ENCODE data around the gene TEN1. TPM values are rescaled to one million over a fixed set of nuclear protein-coding genes. Genes with fewer than 3 reads are reported as not detected.

The TEN1 gene
- total RNA-seq, 6 experiments from 2014 or later, result 13.3 to 15.4 (median 13.8) TPM

- H3K9me3 Mint-ChIP-seq, result no peaks in the 10 kb centered on the region
Measured at GRCh38 chr17:76046064-76046463, 67.0 kb downstream of the TEN1 start.

GRCh38 chr17:76048025-76048605 lies 69.1 kb downstream of the TEN1 start:
- no peak for DNase-seq
- H3K4me1 Mint-ChIP-seq (ENCODE audit: low read depth), result peaks cover 20% of the 10 kb centered on the region
- no peak for TF ChIP-seq CTCF (IDR thresholded peaks at IDR 0.05)
- no peak overlapping the region for H3K4me3 Mint-ChIP-seq
- no peaks in the 10 kb centered on the region; the same call in 1 of the 2 replicates for H3K27me3 Mint-ChIP-seq (ENCODE audit: insufficient read depth)
- H3K27ac Mint-ChIP-seq, result peak overlapping the region; percentile 6; the same call in 1 of the 2 replicates
- H3K9me3 Mint-ChIP-seq, result no peaks in the 10 kb centered on the region
- peaks cover 56% of the 10 kb centered on the region for H3K36me3 Mint-ChIP-seq (ENCODE audit: low read depth)

More at GRCh38 chr17:76046064-76046463, 67.0 kb downstream of the TEN1 start:
- Mint-ChIP-seq H3K36me3 (ENCODE audit: low read depth) (peaks cover 51% of the 10 kb centered on the region), H3K27me3 (ENCODE audit: insufficient read depth) (no peaks in the 10 kb centered on the region; the same call in 1 of the 2 replicates), H3K4me3 (no peak overlapping the region), H3K4me1 (ENCODE audit: low read depth) (peaks cover 15% of the 10 kb centered on the region), H3K27ac (no peak overlapping the region)
- DNase-seq, result no peak
- TF ChIP-seq CTCF (IDR thresholded peaks at IDR 0.05), result no peak

GRCh38 chr17:76048711-76049110 lies 69.7 kb downstream of the TEN1 start:
- Mint-ChIP-seq H3K36me3 (ENCODE audit: low read depth) (peaks cover 59% of the 10 kb centered on the region), H3K4me1 (ENCODE audit: low read depth) (peaks cover 26% of the 10 kb centered on the region), H3K27ac (peak overlapping the region; percentile 71), H3K9me3 (no peaks in the 10 kb centered on the region), H3K4me3 (no peak overlapping the region), H3K27me3 (ENCODE audit: insufficient read depth) (no peaks in the 10 kb centered on the region; the same call in 1 of the 2 replicates)
- peak; percentile 19 for DNase-seq
- TF ChIP-seq CTCF (IDR thresholded peaks at IDR 0.05), result no peak

- H3K4me1 Mint-ChIP-seq (ENCODE audit: low read depth), result peaks cover 31% of the 10 kb centered on the region
- no peaks in the 10 kb centered on the region; the same call in 1 of the 2 replicates for H3K27me3 Mint-ChIP-seq (ENCODE audit: insufficient read depth)
- H3K36me3 Mint-ChIP-seq (ENCODE audit: low read depth), result peaks cover 59% of the 10 kb centered on the region
- no peak for TF ChIP-seq CTCF (IDR thresholded peaks at IDR 0.05)
- H3K4me3 Mint-ChIP-seq, result no peak overlapping the region
- H3K27ac Mint-ChIP-seq, result peak overlapping the region; percentile 71
- no peaks in the 10 kb centered on the region for H3K9me3 Mint-ChIP-seq
- DNase-seq, result no peak
Measured at GRCh38 chr17:76049239-76049638, 70.2 kb downstream of the TEN1 start.

- no peak for TF ChIP-seq CTCF (IDR thresholded peaks at IDR 0.05)
- H3K9me3 Mint-ChIP-seq, result no peaks in the 10 kb centered on the region
- peaks cover 33% of the 10 kb centered on the region for H3K4me1 Mint-ChIP-seq (ENCODE audit: low read depth)
- H3K4me3 Mint-ChIP-seq, result no peak overlapping the region
- H3K27ac Mint-ChIP-seq, result no peak overlapping the region
- peaks cover 61% of the 10 kb centered on the region for H3K36me3 Mint-ChIP-seq (ENCODE audit: low read depth)
- no peak for DNase-seq
- H3K27me3 Mint-ChIP-seq (ENCODE audit: insufficient read depth), result no peaks in the 10 kb centered on the region; the same call in 1 of the 2 replicates
Measured at GRCh38 chr17:76049836-76050537, 70.9 kb downstream of the TEN1 start.

Other genes with a start within 250 kb of the TEN1 start
- 10 to 100 TPM; 33.8 to 43.2 (median 37.7) TPM for gene GALK1, start 214.0 kb upstream of the TEN1 start, total RNA-seq (2021; fragmentation: NEBNext Ultra II Directional; extraction: Animal tissue kit (Norgen Biotek cat#: 25700))
- 10 to 100 TPM; 12.7 to 18.6 (median 16.2) TPM for gene UNK, start 194.4 kb upstream of the TEN1 start, total RNA-seq (2021; fragmentation: NEBNext Ultra II Directional; extraction: Animal tissue kit (Norgen Biotek cat#: 25700))
- under 1 TPM; 0.17 to 0.78 (median 0.24) TPM for gene UNC13D, start 134.8 kb upstream of the TEN1 start, total RNA-seq (2021; fragmentation: NEBNext Ultra II Directional; extraction: Animal tissue kit (Norgen Biotek cat#: 25700))
- 10 to 100 TPM; 51.4 to 65.5 (median 59.3) TPM for gene WBP2, start 123.9 kb upstream of the TEN1 start, total RNA-seq (2021; fragmentation: NEBNext Ultra II Directional; extraction: Animal tissue kit (Norgen Biotek cat#: 25700))
- 1 to 10 TPM; 1.0 to 2.3 (median 1.5) TPM for gene TRIM47, start 100.7 kb upstream of the TEN1 start, total RNA-seq (2021; fragmentation: NEBNext Ultra II Directional; extraction: Animal tissue kit (Norgen Biotek cat#: 25700))
- gene TRIM65, start 82.3 kb upstream of the TEN1 start, total RNA-seq (2021; fragmentation: NEBNext Ultra II Directional; extraction: Animal tissue kit (Norgen Biotek cat#: 25700)), result 10 to 100 TPM; 10.3 to 12.6 (median 11.0) TPM
- gene MRPL38, start 74.4 kb upstream of the TEN1 start, total RNA-seq (2021; fragmentation: NEBNext Ultra II Directional; extraction: Animal tissue kit (Norgen Biotek cat#: 25700)), result 10 to 100 TPM; 64.9 to 89.8 (median 70.3) TPM
- gene FBF1, start 38.2 kb upstream of the TEN1 start, total RNA-seq (2021; fragmentation: NEBNext Ultra II Directional; extraction: Animal tissue kit (Norgen Biotek cat#: 25700)), result 10 to 100 TPM in 1 of 6 experiments, 1 to 10 TPM in 5; 5.6 to 10.1 (median 6.3) TPM
- 10 to 100 TPM; 40.4 to 47.2 (median 44.5) TPM for gene ACOX1, start 74 bp upstream of the TEN1 start, total RNA-seq (2021; fragmentation: NEBNext Ultra II Directional; extraction: Animal tissue kit (Norgen Biotek cat#: 25700))
- gene CDK3, start 21.6 kb downstream of the TEN1 start, total RNA-seq (2021; fragmentation: NEBNext Ultra II Directional; extraction: Animal tissue kit (Norgen Biotek cat#: 25700)), result 1 to 10 TPM; 1.9 to 2.9 (median 2.1) TPM
- not detected for gene EVPL, start 48.1 kb downstream of the TEN1 start, total RNA-seq (2021; fragmentation: NEBNext Ultra II Directional; extraction: Animal tissue kit (Norgen Biotek cat#: 25700))
- 100 to 1,000 TPM in 3 of 6 experiments, 10 to 100 TPM in 3; 95.3 to 104 (median 100.0) TPM for gene SRP68, start 93.3 kb downstream of the TEN1 start, total RNA-seq (2021; fragmentation: NEBNext Ultra II Directional; extraction: Animal tissue kit (Norgen Biotek cat#: 25700))
- under 1 TPM in 5 of 6 experiments, not detected in 1; 0.14 to 0.33 (median 0.15) TPM for gene GALR2, start 95.5 kb downstream of the TEN1 start, total RNA-seq (2021; fragmentation: NEBNext Ultra II Directional; extraction: Animal tissue kit (Norgen Biotek cat#: 25700))
- under 1 TPM in 2 of 6 experiments, not detected in 4; 0.23 to 0.26 TPM for gene ZACN, start 99.9 kb downstream of the TEN1 start, total RNA-seq (2021; fragmentation: NEBNext Ultra II Directional; extraction: Animal tissue kit (Norgen Biotek cat#: 25700))
- 100 to 1,000 TPM; 134 to 157 (median 144) TPM for gene EXOC7, start 124.5 kb downstream of the TEN1 start, total RNA-seq (2021; fragmentation: NEBNext Ultra II Directional; extraction: Animal tissue kit (Norgen Biotek cat#: 25700))
- gene FOXJ1, start 162.0 kb downstream of the TEN1 start, total RNA-seq (2021; fragmentation: NEBNext Ultra II Directional; extraction: Animal tissue kit (Norgen Biotek cat#: 25700)), result not detected